SK-N-SH (cell line): ENCODE results near the gene GEMIN7. TPM values are rescaled to one million over a fixed set of nuclear protein-coding genes. Genes with fewer than 3 reads are reported as not detected.

Source experiments
- CTCF ChIA-PET: fragments of 300-600, 350-600 bp; formaldehyde crosslinking; extraction: SDS; loops from one replicate; lab custom pipeline; 2021; lab: Yijun Ruan, JAX
- POLR2A ChIA-PET: fragments of 350-600 bp; sonication (Branson Sonifier 250); formaldehyde crosslinking; extraction: SDS; loops from one replicate; lab custom pipeline; 2020; ENCODE audit warnings: antibody characterized with exemption, inconsistent platforms; lab: Yijun Ruan, JAX
- DNase-seq: peaks from one replicate; pipeline ENCODE4 v3.0.0; 2012
- H2AFZ ChIP-seq: fragments of 200-600 bp; sonication (generic); 2 replicates; pipeline ENCODE4 v1.8.1; 2016; ENCODE audit warnings: antibody characterized with exemption, mild to moderate bottlenecking, low read depth
- H3F3A ChIP-seq: fragments of 200-600 bp; sonication (generic); replicated peaks from 2 replicates; pipeline ENCODE3; 2016; ENCODE audit warnings: antibody characterized with exemption, mild to moderate bottlenecking; ENCODE audit not compliant: insufficient read depth
- H3K27ac ChIP-seq, 2 experiments: fragments of 200-500 bp in 1 of 2; fragments of 200-600 bp in 1 of 2; sonication (Bioruptor generic) in 1 of 2; sonication (generic), shearing (Covaris generic) in 1 of 2; 2 replicates each; pipeline versions ENCODE4 v1.5.1 to v1.6.1; 2014 to 2016; ENCODE audit warnings: low read depth in 2 of 2, inconsistent platforms in 1 of 2, low read length in 1 of 2, mild to moderate bottlenecking in 1 of 2, mixed read lengths in 1 of 2
- H3K27me3 ChIP-seq: fragments of 200-600 bp; sonication (generic), shearing (Covaris generic); 2 replicates; pipeline ENCODE4 v1.6.1; 2016; ENCODE audit warnings: mixed run types; ENCODE audit not compliant: insufficient read depth
- H3K36me3 ChIP-seq, 2 experiments: fragments of 200-500 bp in 1 of 2; fragments of 200-600 bp in 1 of 2; sonication (Bioruptor generic) in 1 of 2; sonication (generic) in 1 of 2; replicated peaks in 1 of 2; 2 replicates each; pipeline versions ENCODE3 to v1.5.1; 2014 to 2016; ENCODE audit warnings: low read length in 1 of 2, mild to moderate bottlenecking in 1 of 2; ENCODE audit not compliant: insufficient read depth in 2 of 2, control insufficient read depth in 1 of 2
- H3K4me1 ChIP-seq, 2 experiments: fragments of 200-500 bp in 1 of 2; fragments of 200-600 bp in 1 of 2; sonication (Bioruptor generic) in 1 of 2; sonication (generic), shearing (Covaris generic) in 1 of 2; 2 replicates each; pipeline versions ENCODE4 v1.5.1 to v1.6.1; 2014 to 2016; ENCODE audit warnings: low read depth in 1 of 2, low read length in 1 of 2, mixed run types in 1 of 2; ENCODE audit not compliant: insufficient read depth in 2 of 2, control insufficient read depth in 1 of 2
- H3K4me2 ChIP-seq: fragments of 200-600 bp; sonication (generic), shearing (Covaris generic); 2 replicates; pipeline ENCODE4 v1.6.1; 2017; ENCODE audit warnings: mixed run types
- H3K4me3 ChIP-seq, 2 experiments: fragments of 200-500 bp in 1 of 2; fragments of 200-600 bp in 1 of 2; sonication (Bioruptor generic) in 1 of 2; sonication (generic), shearing (Covaris generic) in 1 of 2; 2 replicates each; pipeline versions ENCODE4 v1.5.1 to v1.8.1; 2014 to 2016; ENCODE audit warnings: low read depth in 2 of 2, inconsistent platforms in 1 of 2, low read length in 1 of 2, mild to moderate bottlenecking in 1 of 2, mixed read lengths in 1 of 2, moderate library complexity in 1 of 2
- H3K79me2 ChIP-seq: fragments of 200-600 bp; sonication (generic); 2 replicates; pipeline ENCODE4 v1.8.1; 2017; ENCODE audit warnings: mild to moderate bottlenecking; ENCODE audit not compliant: insufficient read depth
- H3K9ac ChIP-seq: fragments of 200-600 bp; sonication (generic); 2 replicates; pipeline ENCODE4 v1.6.1; 2017; ENCODE audit warnings: mixed run types
- H3K9me2 ChIP-seq: fragments of 200-600 bp; sonication (generic); 2 replicates; pipeline ENCODE4 v1.6.1; 2017; ENCODE audit warnings: mixed run types
- H3K9me3 ChIP-seq: fragments of 200-600 bp; sonication (generic); 2 replicates; pipeline ENCODE4 v1.6.1; 2017; ENCODE audit warnings: mixed run types, mild to moderate bottlenecking, moderate library complexity
- H4K20me1 ChIP-seq: fragments of 200-600 bp; sonication (generic); 2 replicates; pipeline ENCODE4 v1.6.1; 2017; ENCODE audit warnings: mild to moderate bottlenecking, mixed run types; ENCODE audit not compliant: insufficient read depth
- EZH2phosphoT487 ChIP-seq: fragments of 200-600 bp; sonication (generic); IDR thresholded peaks from 2 replicates; pipeline ENCODE4 v1.6.1; 2017; ENCODE audit warnings: low read depth, mixed run types, mild to moderate bottlenecking, antibody characterized with exemption, moderate library complexity, borderline replicate concordance
- FOXJ3 ChIP-seq: sonication (generic); formaldehyde crosslinking; IDR thresholded peaks from 2 replicates; pipeline ENCODE4 v1.5.1; 2020; ENCODE audit warnings: mild to moderate bottlenecking, missing genetic modification reagents
- IRF3 ChIP-seq: fragments of 150-350 bp; IDR thresholded peaks from 2 replicates; pipeline ENCODE4 v1.6.1; 2016; ENCODE audit warnings: mild to moderate bottlenecking, low read depth, low read length
- NRF1 ChIP-seq: IDR thresholded peaks from 2 replicates; pipeline ENCODE4 v1.6.1; 2012; ENCODE audit warnings: low read depth, mild to moderate bottlenecking, low read length
- POLR2AphosphoS5 ChIP-seq: IDR thresholded peaks from 2 replicates; pipeline ENCODE4 v1.6.1; 2012; ENCODE audit warnings: low read depth, low read length
- REST ChIP-seq: IDR thresholded peaks from 2 replicates; pipeline ENCODE4 v1.6.1; 2012; ENCODE audit warnings: mild to moderate bottlenecking, low read depth, low read length, moderate library complexity
- RXRA ChIP-seq: IDR thresholded peaks from 2 replicates; pipeline ENCODE4 v1.4.0; 2012; ENCODE audit warnings: low read depth, mild to moderate bottlenecking, borderline replicate concordance
- SIN3A ChIP-seq: IDR thresholded peaks from 2 replicates; pipeline ENCODE4 v1.6.1; 2012; ENCODE audit warnings: low read depth, mild to moderate bottlenecking, low read length, moderate library complexity, borderline replicate concordance
- TAF1 ChIP-seq: IDR thresholded peaks from 2 replicates; pipeline ENCODE4 v1.6.1; 2012; ENCODE audit warnings: low read depth, mild to moderate bottlenecking, low read length, moderate library complexity, borderline replicate concordance
- TEAD4 ChIP-seq: IDR thresholded peaks from 2 replicates; pipeline ENCODE4 v1.4.0; 2012; ENCODE audit warnings: mild to moderate bottlenecking, borderline replicate concordance; ENCODE audit not compliant: insufficient read depth
- YY1 ChIP-seq: IDR thresholded peaks from 2 replicates; pipeline ENCODE4 v1.4.0; 2012; ENCODE audit warnings: low read depth, mild to moderate bottlenecking
- ZBTB33 ChIP-seq: IDR thresholded peaks from 2 replicates; pipeline ENCODE4 v1.4.0; 2012; ENCODE audit warnings: low read depth, borderline replicate concordance
- WGBS: methylation state at CpG from one replicate; pipeline ENCODE4 v1.1.6; 2017; ENCODE audit warnings: low lambda C conversion rate; 5-methylcytosine and 5-hydroxymethylcytosine counted together
- polyA plus RNA-seq, 3 experiments: library from polyadenylated mRNA; depleted of rRNA; stranded (reverse); fragments of >200 nt; gene quantifications; 2 replicates each; pipeline ENCODE4 v1.2.3, GENCODE V29; 2012

Gene GEMIN7
- polyA plus RNA-seq, 1 of the 3 experiments (the other 2 are of a cell fraction): 28.7 TPM

GRCh38 chr19:45061965-45062364 is 17.1 kb upstream of the GEMIN7 start:
- H3K9ac ChIP-seq: no peak overlapping the region
- 96% methylated on average over 3 of the region's 4 CpGs for WGBS
- TF ChIP-seq SIN3A (no peak), IRF3 (no peak), EZH2phosphoT487 (no peak), TEAD4 (no peak), REST (no peak), TAF1 (no peak), ZBTB33 (no peak), RXRA (no peak), NRF1 (no peak), POLR2AphosphoS5 (no peak), YY1 (no peak), FOXJ3 (CRISPR knock-in tag) (no peak)
- TF ChIP-seq, all 33 proteins: peak for 0
- Histone ChIP-seq H3K9me2 (no peaks in the 10 kb centered on the region), H3K79me2 (peaks cover 13% of the 10 kb centered on the region; the same call in 1 of the 2 replicates), H3K27ac (no peak overlapping the region), H2AFZ (no peak overlapping the region), H3K4me3 (no peak overlapping the region), H3K4me2 (no peak overlapping the region), H3K36me3 (peaks cover 36 to 63% of the 10 kb centered on the region in 2 experiments), H3K9me3 (no peaks in the 10 kb centered on the region), H3F3A (no peaks in the 10 kb centered on the region), H3K27me3 (no peaks in the 10 kb centered on the region), H3K4me1 (no peaks in the 10 kb centered on the region), H4K20me1 (peaks cover 11% of the 10 kb centered on the region)
- DNase-seq: peak; percentile 19
- ChIA-PET POLR2A (no interaction called here), CTCF (interaction anchor here (1.4 kb wide), 1 partner anchor 17 kb away, joined by 3 read pairs; the partner anchor contains the start of gene GEMIN7)
